HG03558 (cell line): ENCODE data around the gene LITAF.
"Not testable (repeated sequence)": the region's sequence is repeated elsewhere in the genome, so short reads cannot be mapped to it uniquely, and the experiment has no call there.

Experiments
- ATAC-seq: cut with Tn5 transposase; IDR thresholded peaks from one replicate; pipeline ENCODE4 v1.9.1; 2021; ENCODE audit warnings: moderate number of reproducible peaks; ENCODE audit not compliant: unreplicated experiment; ENCODE audit errors: extremely low read depth

LITAF gene

GRCh38 chr16:11621920-11622651 lies 35.4 kb upstream of the LITAF start:
- no peak for ATAC-seq

GRCh38 chr16:11621539-11621919 lies 34.8 kb upstream of the LITAF start:
- no peak for ATAC-seq

GRCh38 chr16:11620243-11621003 lies 33.7 kb upstream of the LITAF start:
- no peak for ATAC-seq

GRCh38 chr16:11619327-11619851 lies 32.7 kb upstream of the LITAF start:
- ATAC-seq = no peak

- ATAC-seq = no peak
These were observed 31.5 kb upstream of the LITAF start for GRCh38 chr16:11618107-11618717.

- no peak for ATAC-seq
These were observed 29.2 kb upstream of the LITAF start for GRCh38 chr16:11615748-11616447.

GRCh38 chr16:11614587-11615175 lies 28.0 kb upstream of the LITAF start:
- ATAC-seq = no peak

GRCh38 chr16:11613381-11614303 lies 26.9 kb upstream of the LITAF start:
- no peak for ATAC-seq

GRCh38 chr16:11612665-11613025 lies 25.9 kb upstream of the LITAF start:
- no peak for ATAC-seq

- ATAC-seq = no peak
These were observed 25.3 kb upstream of the LITAF start for GRCh38 chr16:11611871-11612664.

- ATAC-seq = no peak
These were observed 23.9 kb upstream of the LITAF start for GRCh38 chr16:11610580-11610979.

GRCh38 chr16:11610121-11610505 lies 23.4 kb upstream of the LITAF start:
- ATAC-seq = no peak

GRCh38 chr16:11609474-11610120 lies 22.9 kb upstream of the LITAF start:
- ATAC-seq = no peak

- ATAC-seq = no peak
These were observed 19.2 kb upstream of the LITAF start for GRCh38 chr16:11605891-11606290.

- no peak for ATAC-seq
These were observed 18.8 kb upstream of the LITAF start for GRCh38 chr16:11605564-11605886.

GRCh38 chr16:11604783-11605563 lies 18.3 kb upstream of the LITAF start:
- no peak for ATAC-seq

- not testable (repeated sequence) for ATAC-seq
These were observed 17.6 kb upstream of the LITAF start for GRCh38 chr16:11604296-11604695.
